GM19043 (cell line): ENCODE data around the gene YWHAE.

Experiments used
- ATAC-seq: cut with Tn5 transposase; IDR thresholded peaks from one replicate; pipeline ENCODE4 v1.9.1; 2021; ENCODE audit warnings: low read depth; ENCODE audit not compliant: unreplicated experiment

The YWHAE gene

GRCh38 chr17:1298606-1299005 lies 101.4 kb downstream of the YWHAE start:
- ATAC-seq = no peak
